Trophoblast cell (in vitro differentiated cells and primary cell): ENCODE data around the gene NMUR2.

Experiments used
- DNase-seq, 2 donors: peaks; one replicate each; pipeline ENCODE4 v3.0.0-alpha.2; 2016
- H2AFZ ChIP-seq: 2 replicates; pipeline ENCODE4 v1.6.1; 2013; ENCODE audit warnings: low read length, moderate library complexity, mild to moderate bottlenecking; ENCODE audit not compliant: insufficient read depth, poor library complexity
- H2AK5ac ChIP-seq: 2 replicates; pipeline ENCODE4 v1.6.1; 2013; ENCODE audit warnings: mild to moderate bottlenecking, low read length
- H2BK120ac ChIP-seq: 2 replicates; pipeline ENCODE4 v1.6.1; 2013; ENCODE audit warnings: low read length, mild to moderate bottlenecking, moderate library complexity; ENCODE audit not compliant: insufficient read depth, poor library complexity
- H2BK12ac ChIP-seq: 2 replicates; pipeline ENCODE4 v1.6.1; 2013; ENCODE audit warnings: mild to moderate bottlenecking, low read length, moderate library complexity
- H2BK5ac ChIP-seq: 2 replicates; pipeline ENCODE4 v1.6.1; 2013; ENCODE audit warnings: low read length, low read depth, moderate library complexity, mild to moderate bottlenecking; ENCODE audit not compliant: poor library complexity
- H3K14ac ChIP-seq: 2 replicates; pipeline ENCODE4 v1.6.1; 2013; ENCODE audit warnings: mild to moderate bottlenecking, low read length
- H3K18ac ChIP-seq: 2 replicates; pipeline ENCODE4 v1.6.1; 2013; ENCODE audit warnings: mild to moderate bottlenecking, low read length
- H3K23ac ChIP-seq: 2 replicates; pipeline ENCODE4 v1.6.1; 2013; ENCODE audit warnings: low read length
- H3K27ac ChIP-seq: 2 replicates; pipeline ENCODE4 v1.5.1; 2013; ENCODE audit warnings: low read depth, mild to moderate bottlenecking, inconsistent platforms, low read length, moderate library complexity
- H3K27me3 ChIP-seq: 2 replicates; pipeline ENCODE4 v1.6.1; 2013; ENCODE audit warnings: inconsistent platforms, mild to moderate bottlenecking, low read length, moderate library complexity; ENCODE audit not compliant: insufficient read depth
- H3K36me3 ChIP-seq, 2 experiments: 1 replicate in 1 of 2; 2 replicates in 1 of 2; pipeline ENCODE4 v1.6.1; 2013; ENCODE audit warnings: low read length in 2 of 2, mild to moderate bottlenecking in 2 of 2, moderate library complexity in 1 of 2; ENCODE audit not compliant: insufficient read depth in 2 of 2, control insufficient read depth in 1 of 2
- H3K4ac ChIP-seq: 2 replicates; pipeline ENCODE4 v1.6.1; 2013; ENCODE audit warnings: low read depth, mild to moderate bottlenecking, low read length, moderate library complexity
- H3K4me1 ChIP-seq, 2 experiments: 1 replicate in 1 of 2; 2 replicates in 1 of 2; pipeline ENCODE4 v1.6.1; 2013; ENCODE audit warnings: low read length in 2 of 2, mild to moderate bottlenecking in 2 of 2, moderate library complexity in 1 of 2; ENCODE audit not compliant: insufficient read depth in 2 of 2, control insufficient read depth in 1 of 2
- H3K4me2 ChIP-seq: 2 replicates; pipeline ENCODE4 v1.6.1; 2013; ENCODE audit warnings: inconsistent platforms, mild to moderate bottlenecking, low read length, moderate library complexity
- H3K4me3 ChIP-seq: 2 replicates; pipeline ENCODE4 v1.5.1; 2013; ENCODE audit warnings: mild to moderate bottlenecking, low read depth, low read length, inconsistent platforms
- H3K79me1 ChIP-seq: one replicate; pipeline ENCODE4 v1.6.1; 2013; ENCODE audit warnings: low read length
- H3K79me2 ChIP-seq: 2 replicates; pipeline ENCODE4 v1.6.1; 2013; ENCODE audit warnings: low read length, mild to moderate bottlenecking; ENCODE audit not compliant: control insufficient read depth, insufficient read depth, poor library complexity
- H3K9ac ChIP-seq: 2 replicates; pipeline ENCODE4 v1.6.1; 2013; ENCODE audit warnings: mild to moderate bottlenecking, low read length
- H3K9me3 ChIP-seq: 2 replicates; pipeline ENCODE4 v1.6.1; 2013; ENCODE audit warnings: low read depth, mild to moderate bottlenecking, control low read depth, inconsistent platforms, low read length; ENCODE audit not compliant: insufficient read depth
- H4K12ac ChIP-seq: 2 replicates; pipeline ENCODE4 v1.6.1; 2013; ENCODE audit warnings: low read depth, mild to moderate bottlenecking, low read length, moderate library complexity
- H4K8ac ChIP-seq: 2 replicates; pipeline ENCODE4 v1.6.1; 2013; ENCODE audit warnings: low read depth, mild to moderate bottlenecking, low read length, moderate library complexity
- H4K91ac ChIP-seq: one replicate; pipeline ENCODE4 v1.6.1; 2013; ENCODE audit warnings: low read depth, mild to moderate bottlenecking, low read length, moderate library complexity
- WGBS: extraction: QIAGEN DNeasy Blood & Tissue Kit; methylation state at CpG from one replicate; pipeline ENCODE4 v1.1.7; 2013; ENCODE audit warnings: missing lambda C conversion rate; ENCODE audit not compliant: insufficient read length, insufficient coverage; ENCODE audit errors: extremely low coverage; 5-methylcytosine and 5-hydroxymethylcytosine counted together

The NMUR2 gene

DNA sequence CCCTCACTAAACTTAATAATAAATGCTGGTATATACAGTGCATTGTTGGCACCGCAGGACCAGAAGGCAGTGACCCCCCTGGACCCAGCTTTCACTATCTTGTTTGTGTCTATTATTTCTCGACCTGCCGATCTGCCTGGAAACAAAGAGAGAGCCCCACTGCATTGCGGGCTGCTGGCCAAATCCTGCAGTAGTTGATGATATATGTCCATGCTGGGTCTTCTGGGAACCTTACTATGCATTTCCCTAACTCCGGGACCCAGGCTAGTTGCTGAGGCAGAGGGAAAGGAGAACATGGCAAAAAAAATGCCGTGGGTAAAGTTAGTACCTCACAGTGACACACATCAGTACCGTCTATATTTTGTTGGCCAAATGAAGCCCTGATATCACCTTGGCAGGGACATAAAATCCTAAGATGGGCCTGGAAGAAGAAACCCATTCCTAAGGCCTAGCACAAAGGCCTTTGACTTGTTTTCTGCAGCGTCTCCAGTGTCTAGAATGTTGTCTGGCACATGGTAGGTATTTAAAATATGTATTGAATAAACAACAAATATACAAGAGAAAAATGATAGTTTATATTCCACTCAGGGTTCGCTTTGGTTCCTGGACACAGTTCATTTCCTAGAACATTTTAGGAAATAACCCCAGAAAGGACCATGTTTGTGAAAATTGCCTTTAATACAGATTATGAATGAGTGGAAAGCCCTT is 46.1 kb downstream of the NMUR2 start:
- no peak overlapping the region for H3K4ac ChIP-seq
- peak overlapping the region; percentile 48 for H2BK12ac ChIP-seq
- H4K91ac ChIP-seq, result no peak overlapping the region
- H3K27me3 ChIP-seq, result no peaks in the 10 kb centered on the region
- H2BK120ac ChIP-seq, result no peak overlapping the region
- H3K4me3 ChIP-seq, result no peak overlapping the region
- H3K9me3 ChIP-seq, result no peaks in the 10 kb centered on the region
- WGBS, result no CpG with 5 or more reads among the region's 9 CpGs
- no peak overlapping the region for H3K14ac ChIP-seq
- H2AFZ ChIP-seq, result no peak overlapping the region
- no peak overlapping the region for H3K23ac ChIP-seq
- H2BK5ac ChIP-seq, result no peak overlapping the region
- DNase-seq, result peak in 1 of 2 donors; percentile 17
- H3K18ac ChIP-seq, result no peak overlapping the region
- no peak overlapping the region for H2AK5ac ChIP-seq
- no peak overlapping the region for H3K9ac ChIP-seq
- H3K36me3 ChIP-seq, result no peaks in the 10 kb centered on the region
- no peak overlapping the region for H4K12ac ChIP-seq
- no peaks in the 10 kb centered on the region for H3K79me2 ChIP-seq
- no peak overlapping the region for H4K8ac ChIP-seq
- H3K4me1 ChIP-seq, result peaks cover 0 to 7% of the 10 kb centered on the region in 2 experiments
- H3K4me2 ChIP-seq, result no peak overlapping the region
- no peaks in the 10 kb centered on the region for H3K79me1 ChIP-seq
- H3K27ac ChIP-seq, result no peak overlapping the region

- no peak overlapping the region for H3K9ac ChIP-seq
- H3K79me2 ChIP-seq, result no peaks in the 10 kb centered on the region
- H3K4me1 ChIP-seq, result peaks cover 0 to 7% of the 10 kb centered on the region in 2 experiments
- H2BK5ac ChIP-seq, result no peak overlapping the region
- no peak for DNase-seq
- no peak overlapping the region for H4K91ac ChIP-seq
- no peak overlapping the region for H3K18ac ChIP-seq
- no peak overlapping the region for H3K4me3 ChIP-seq
- H3K27ac ChIP-seq, result no peak overlapping the region
- H3K23ac ChIP-seq, result no peak overlapping the region
- H2BK12ac ChIP-seq, result no peak overlapping the region
- no peak overlapping the region for H4K8ac ChIP-seq
- H2BK120ac ChIP-seq, result no peak overlapping the region
- no peaks in the 10 kb centered on the region for H3K27me3 ChIP-seq
- no peak overlapping the region for H3K4ac ChIP-seq
- no peak overlapping the region for H2AK5ac ChIP-seq
- no peak overlapping the region for H3K14ac ChIP-seq
- H4K12ac ChIP-seq, result no peak overlapping the region
- no peaks in the 10 kb centered on the region for H3K36me3 ChIP-seq
- H3K9me3 ChIP-seq, result no peaks in the 10 kb centered on the region
- H3K4me2 ChIP-seq, result no peak overlapping the region
- no peaks in the 10 kb centered on the region for H3K79me1 ChIP-seq
- WGBS, result no CpG with 5 or more reads among the region's 2 CpGs
- no peak overlapping the region for H2AFZ ChIP-seq
Observed at GRCh38 chr5:152356506-152356905, 48.6 kb downstream of the NMUR2 start.

DNA sequence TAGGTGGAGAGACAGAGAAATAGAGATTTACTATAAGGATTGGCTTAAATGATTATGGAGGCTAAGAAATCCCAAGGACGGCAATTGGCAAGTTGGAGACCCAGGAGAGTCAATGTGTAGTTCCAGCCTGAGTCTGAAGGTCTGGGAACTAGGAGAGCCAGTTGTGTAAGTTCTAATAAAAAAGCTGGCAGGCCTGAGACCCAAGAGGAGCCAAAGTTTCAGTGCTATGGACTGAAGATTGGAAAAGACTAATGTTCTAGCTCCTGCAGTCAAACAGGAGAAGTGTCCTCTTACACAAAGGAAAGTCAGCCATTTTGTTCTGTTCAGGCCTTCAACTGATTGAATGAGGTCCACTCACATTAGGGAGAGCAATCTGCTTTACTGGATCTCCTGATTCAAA is 50.0 kb downstream of the NMUR2 start:
- Histone ChIP-seq H4K91ac (no peak overlapping the region), H3K9ac (no peak overlapping the region), H3K36me3 (no peaks in the 10 kb centered on the region), H3K4me1 (peaks cover 0 to 7% of the 10 kb centered on the region in 2 experiments), H2BK120ac (no peak overlapping the region), H3K18ac (no peak overlapping the region), H3K9me3 (no peaks in the 10 kb centered on the region), H3K27me3 (no peaks in the 10 kb centered on the region), H2AFZ (no peak overlapping the region), H3K23ac (no peak overlapping the region), H3K27ac (no peak overlapping the region), H2BK5ac (no peak overlapping the region), H3K14ac (no peak overlapping the region), H3K4ac (no peak overlapping the region), H3K4me3 (no peak overlapping the region), H3K79me1 (no peaks in the 10 kb centered on the region), H2BK12ac (no peak overlapping the region), H4K12ac (no peak overlapping the region), H3K4me2 (no peak overlapping the region), H4K8ac (no peak overlapping the region), H3K79me2 (no peaks in the 10 kb centered on the region), H2AK5ac (no peak overlapping the region)
- WGBS, result no CpG with 5 or more reads among the region's 1 CpG
- DNase-seq, result no peak

- H3K9ac ChIP-seq, result no peak overlapping the region
- no peak overlapping the region for H4K91ac ChIP-seq
- H2BK5ac ChIP-seq, result no peak overlapping the region
- H3K14ac ChIP-seq, result no peak overlapping the region
- H3K4me3 ChIP-seq, result no peak overlapping the region
- no peak overlapping the region for H4K8ac ChIP-seq
- WGBS, result no CpG with 5 or more reads among the region's 3 CpGs
- no peak overlapping the region for H3K27ac ChIP-seq
- H2BK120ac ChIP-seq, result no peak overlapping the region
- H3K27me3 ChIP-seq, result no peaks in the 10 kb centered on the region
- H4K12ac ChIP-seq, result no peak overlapping the region
- no peak overlapping the region for H3K4me2 ChIP-seq
- H3K79me1 ChIP-seq, result no peaks in the 10 kb centered on the region
- no peak overlapping the region for H2BK12ac ChIP-seq
- H3K36me3 ChIP-seq, result no peaks in the 10 kb centered on the region
- no peak overlapping the region for H3K18ac ChIP-seq
- H2AK5ac ChIP-seq, result no peak overlapping the region
- H2AFZ ChIP-seq, result no peak overlapping the region
- no peak overlapping the region for H3K4ac ChIP-seq
- no peak for DNase-seq
- H3K23ac ChIP-seq, result no peak overlapping the region
- H3K79me2 ChIP-seq, result no peaks in the 10 kb centered on the region
- H3K4me1 ChIP-seq, result no peaks in the 10 kb centered on the region
- no peaks in the 10 kb centered on the region for H3K9me3 ChIP-seq
Observed at GRCh38 chr5:152353001-152353400, 52.1 kb downstream of the NMUR2 start.
